H4 (cell line): Measurements from ENCODE around the gene CEBPA. TPM values are rescaled to one million over a fixed set of nuclear protein-coding genes. Genes with fewer than 3 reads are reported as not detected.

Experiments
- DNase-seq: peaks from one replicate; pipeline ENCODE4 v3.0.0-alpha.2; 2015; ENCODE audit warnings: low spot score
- total RNA-seq: library from RNA; depleted of rRNA; stranded (reverse); fragments of >200 nt; shearing (Covaris generic); gene quantifications from 2 replicates; pipeline ENCODE4 v1.2.3, GENCODE V29; 2014

CEBPA gene
- total RNA-seq, 1 experiment from 2014 or later = 2.7 TPM

- DNase-seq = no peak
Measured at GRCh38 chr19:33273065-33273736, 29.1 kb downstream of the CEBPA start.

DNA sequence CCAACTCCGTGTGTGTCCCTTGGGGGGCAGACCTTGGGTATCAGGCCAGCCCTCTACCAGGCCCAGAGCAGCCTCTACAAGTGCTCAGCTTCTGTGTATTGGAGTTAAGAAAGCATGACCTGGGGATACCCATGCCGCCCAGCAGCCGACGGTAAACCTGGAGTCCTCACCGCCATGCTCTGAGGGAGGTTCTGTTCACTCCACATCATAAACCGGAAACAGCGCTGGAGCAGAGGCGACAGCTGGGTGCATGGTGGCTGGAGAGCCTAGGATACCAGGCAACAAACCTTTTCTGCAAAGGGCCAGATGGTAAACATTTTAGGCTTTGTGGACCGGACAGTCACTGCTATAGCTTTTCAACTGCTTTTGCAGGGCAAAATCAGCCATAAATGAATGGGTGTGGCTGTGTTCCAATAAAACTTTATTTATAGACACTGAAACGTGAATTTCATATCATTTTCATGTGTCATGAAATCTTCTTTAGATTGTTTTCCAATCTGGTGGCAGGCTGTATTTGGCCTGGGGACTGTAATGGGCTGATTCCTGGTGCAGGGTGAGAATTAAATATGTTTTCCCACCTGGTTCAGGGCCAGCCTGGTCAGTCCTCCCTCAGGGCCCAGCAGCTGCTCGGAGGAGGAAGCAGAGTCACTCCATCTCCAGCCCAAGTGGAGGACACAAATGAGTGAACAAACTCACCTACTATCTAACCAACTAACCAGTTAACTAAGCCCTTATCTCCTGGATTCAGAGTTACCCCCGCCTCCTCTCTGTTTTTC is 30.9 kb downstream of the CEBPA start:
- no peak for DNase-seq

DNA sequence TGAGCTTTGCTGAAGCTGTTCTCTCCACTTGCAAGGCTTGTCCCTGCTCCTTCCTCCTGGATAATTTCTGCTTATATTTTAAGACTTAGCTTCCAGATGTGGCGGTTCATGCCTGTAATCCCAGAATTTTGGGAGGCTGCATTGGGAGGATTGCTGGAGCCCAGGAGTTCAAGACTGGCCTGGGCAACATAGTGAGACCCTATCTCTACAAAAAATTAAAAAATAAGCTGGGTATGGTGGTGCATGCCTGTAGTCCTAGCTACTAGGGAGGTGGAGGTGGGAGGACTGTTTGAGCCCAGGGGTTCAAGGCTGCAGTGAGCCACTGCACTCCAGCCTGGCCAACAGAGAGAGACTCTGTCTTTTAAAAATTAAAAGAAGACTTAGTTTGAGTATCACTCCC is 31.6 kb downstream of the CEBPA start:
- DNase-seq = no peak

DNA sequence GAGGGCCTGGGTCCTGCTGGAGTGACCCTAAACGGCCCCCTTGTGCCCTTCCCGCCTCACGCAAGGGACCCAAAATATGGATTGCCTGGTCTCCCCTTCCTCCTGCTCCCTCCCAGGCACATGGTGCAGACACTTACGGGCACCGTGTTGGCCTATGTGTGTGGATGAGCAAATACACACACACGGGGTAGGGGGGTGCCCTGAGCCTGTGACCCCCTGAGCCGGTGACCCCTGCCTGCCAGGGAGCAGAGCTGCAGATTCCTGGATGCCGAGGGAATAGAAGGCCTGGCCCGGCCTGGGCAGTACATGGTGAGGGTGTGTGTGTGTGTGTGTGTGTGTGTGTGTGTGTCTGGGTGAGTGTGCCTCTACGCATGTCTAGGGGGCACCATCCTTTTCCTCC is 33.3 kb downstream of the CEBPA start:
- no peak for DNase-seq

DNA sequence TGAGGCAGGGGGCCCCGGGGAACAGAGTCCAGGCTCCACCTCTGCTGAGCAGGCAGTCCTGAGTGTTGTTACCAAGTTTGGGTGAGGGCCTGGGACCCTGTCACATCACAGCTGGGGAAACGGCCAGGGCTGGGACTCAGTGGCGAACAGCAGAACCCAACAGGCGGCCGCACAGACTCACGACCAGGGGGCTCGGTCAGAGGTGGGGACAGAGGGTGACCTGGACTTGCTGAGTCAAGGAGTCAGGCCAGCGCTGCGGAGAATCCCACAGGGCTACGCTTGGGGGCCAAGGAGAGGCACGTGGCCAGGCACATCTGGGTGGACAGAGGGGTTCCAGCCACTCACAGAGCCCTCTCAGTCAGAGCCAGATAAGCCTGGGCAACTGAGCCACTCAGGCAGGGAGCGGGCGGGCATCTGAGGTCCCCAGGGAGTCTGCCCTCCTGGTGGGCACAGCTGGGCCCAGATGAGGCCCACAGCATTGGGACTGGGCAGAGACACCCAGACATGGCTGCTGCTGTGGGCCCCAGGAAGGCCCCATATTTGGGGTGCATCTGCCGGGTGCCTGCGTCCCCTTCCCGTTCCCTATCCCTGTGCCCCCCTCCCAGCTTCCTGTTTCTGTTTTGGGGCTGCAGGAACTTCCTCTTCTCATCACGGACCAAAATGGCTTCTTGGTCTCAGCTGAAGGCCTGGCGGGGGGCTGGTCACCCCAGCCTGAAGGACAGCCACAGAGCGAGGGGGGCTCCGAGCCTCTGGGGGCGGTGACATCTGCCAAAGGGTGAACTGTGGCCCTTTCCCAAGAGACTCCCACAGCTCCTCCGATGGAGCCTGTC is 34.0 kb downstream of the CEBPA start:
- DNase-seq = no peak

DNA sequence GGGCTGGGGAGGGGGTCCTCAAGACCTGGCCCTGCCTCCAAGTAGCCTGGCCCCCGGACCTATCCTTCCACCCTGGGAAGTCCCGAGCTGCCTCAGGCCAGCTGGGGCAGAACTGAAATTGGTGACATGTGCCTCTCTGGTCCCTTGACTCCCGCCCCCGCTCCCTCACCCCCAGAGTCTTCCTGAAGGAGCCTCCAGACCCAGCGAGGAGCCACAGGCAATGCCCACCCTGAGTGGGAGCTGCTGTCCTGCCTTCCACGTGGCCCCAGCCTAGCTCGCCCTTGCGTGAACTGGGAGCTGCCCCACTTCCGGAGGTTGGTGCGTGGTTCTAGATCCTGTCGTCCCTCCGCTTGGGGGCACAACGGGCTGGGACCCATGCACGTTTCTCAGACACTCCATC is 34.6 kb downstream of the CEBPA start:
- no peak for DNase-seq

GRCh38 chr19:33266974-33267484 is 35.3 kb downstream of the CEBPA start:
- no peak for DNase-seq

- no peak for DNase-seq
Measured at GRCh38 chr19:33264881-33265445, 37.4 kb downstream of the CEBPA start.

DNA sequence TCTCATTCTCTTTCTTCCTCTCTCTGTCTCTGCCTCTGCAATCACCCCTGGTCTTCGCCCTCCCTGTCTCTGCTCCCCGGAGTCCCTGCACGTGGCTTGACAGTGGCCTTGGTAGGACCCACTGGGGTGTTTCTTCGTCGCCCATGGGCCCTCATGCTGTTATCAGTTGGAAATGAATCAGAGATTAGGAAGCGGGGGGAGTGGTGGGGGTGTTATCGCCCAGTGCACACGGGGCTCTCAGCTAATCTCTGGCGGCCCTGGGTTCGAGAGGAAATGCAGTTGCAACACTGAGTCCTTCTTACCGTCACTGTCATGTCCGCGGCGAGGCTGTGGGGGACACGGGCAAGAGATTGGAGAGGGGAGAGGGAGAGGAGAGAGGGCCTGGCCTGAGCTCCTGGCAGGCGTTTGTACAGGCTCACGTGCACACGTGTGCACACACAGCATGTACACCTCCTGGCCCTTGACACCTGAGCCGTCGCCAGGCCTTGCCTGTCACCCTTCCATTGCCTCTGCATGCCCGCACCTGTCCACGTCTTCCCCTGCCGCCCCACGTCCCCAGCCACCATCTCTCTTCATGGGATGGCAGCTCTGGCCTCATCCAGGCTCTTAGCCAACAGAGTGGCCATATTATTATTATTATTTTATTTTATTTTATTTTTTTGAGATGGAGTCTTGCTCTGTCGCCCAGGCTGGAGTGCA is 38.9 kb downstream of the CEBPA start:
- DNase-seq = no peak

DNA sequence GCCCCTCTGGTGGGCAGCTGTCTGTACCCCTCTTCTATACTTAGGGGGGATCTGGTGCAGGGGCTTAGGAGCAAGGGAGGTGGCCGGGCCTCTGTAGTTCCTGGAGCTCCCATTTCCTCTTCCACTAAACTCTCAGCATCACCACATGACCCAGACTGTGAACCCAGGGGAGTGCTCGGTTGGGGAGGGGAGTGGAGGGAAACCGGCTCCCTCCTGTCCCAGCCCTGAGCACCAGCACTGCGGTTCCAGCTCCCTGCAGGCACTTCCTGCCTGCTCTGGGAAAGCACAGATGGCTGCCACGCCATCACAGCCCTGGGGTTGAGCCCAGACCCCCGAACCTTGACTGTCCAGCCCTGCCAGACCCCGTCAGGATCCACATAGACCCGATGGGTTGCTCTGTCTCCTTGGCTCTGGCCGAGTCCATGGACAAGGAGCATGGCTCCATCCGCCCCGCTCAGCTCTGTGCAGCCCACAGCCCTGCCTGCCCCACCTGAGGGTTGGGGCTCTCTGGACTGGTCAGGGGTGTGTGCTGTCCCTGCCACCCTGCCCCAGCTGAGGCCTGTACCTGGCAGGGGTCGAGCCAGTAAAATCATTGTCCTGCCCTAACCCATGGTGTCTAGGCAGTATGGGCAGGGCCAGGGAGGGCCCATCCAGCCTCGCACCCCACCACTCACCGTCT is 40.7 kb downstream of the CEBPA start:
- no peak for DNase-seq

DNA sequence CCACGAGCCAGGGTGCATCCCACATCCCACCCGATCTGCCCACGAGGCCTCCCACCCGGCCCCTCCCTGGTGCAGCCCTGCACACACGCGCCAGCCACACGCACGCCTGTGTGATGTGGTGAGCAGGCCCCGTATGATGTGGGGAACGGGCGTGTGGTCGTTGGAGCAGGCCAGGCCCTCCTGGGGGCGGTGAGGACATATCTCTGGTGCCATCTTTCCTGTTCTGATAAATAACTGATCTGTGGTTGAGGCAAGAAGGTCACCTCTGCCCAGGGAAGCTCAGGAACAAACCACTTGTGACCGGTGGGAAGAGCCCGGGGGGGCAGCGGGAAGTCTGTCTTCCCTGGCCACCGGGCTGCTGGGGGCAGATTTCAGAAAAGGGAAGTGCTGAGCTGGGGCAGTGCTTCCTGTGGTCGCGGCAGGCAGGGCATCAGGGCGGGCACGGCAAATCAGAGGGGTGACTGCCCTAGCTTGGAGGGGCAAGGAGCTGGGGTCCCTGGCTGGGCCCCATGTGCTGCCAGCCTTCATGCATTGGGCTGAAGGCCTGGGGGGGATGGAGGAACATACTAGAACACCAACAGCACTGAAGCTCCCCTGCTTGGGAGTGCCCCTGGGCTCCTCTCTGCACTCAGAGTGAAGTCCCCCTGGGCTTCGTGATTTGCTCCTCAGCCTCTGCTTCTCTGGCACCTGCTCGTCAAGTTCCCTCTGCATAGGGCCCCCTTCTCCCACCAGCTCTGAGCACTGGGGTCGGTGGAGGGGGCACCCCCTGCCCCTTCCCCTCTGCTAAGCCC is 41.5 kb downstream of the CEBPA start:
- DNase-seq = no peak

- no peak for DNase-seq
Measured at GRCh38 chr19:33259539-33259938, 42.8 kb downstream of the CEBPA start.

DNA sequence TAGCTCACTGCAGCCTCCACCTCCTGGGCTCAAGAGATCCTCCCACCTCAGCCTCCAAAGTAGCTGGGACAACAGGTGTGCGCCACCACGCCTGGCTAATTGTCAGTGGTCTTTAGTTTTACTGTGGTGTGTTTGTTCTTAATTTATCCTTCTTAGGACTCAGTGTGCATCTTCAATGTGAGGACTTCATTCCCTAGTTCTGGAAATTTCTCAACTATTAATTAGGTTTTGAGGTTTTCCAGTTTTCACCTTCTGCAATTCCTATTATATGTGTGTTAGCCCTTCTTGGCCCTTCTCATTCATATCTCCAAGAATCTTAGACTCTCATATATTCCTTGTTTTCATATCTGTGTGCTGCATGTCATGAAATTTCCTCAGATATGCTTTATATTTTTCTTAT is 44.5 kb downstream of the CEBPA start:
- no peak for DNase-seq

GRCh38 chr19:33256261-33256660 is 46.1 kb downstream of the CEBPA start:
- DNase-seq = no peak

DNA sequence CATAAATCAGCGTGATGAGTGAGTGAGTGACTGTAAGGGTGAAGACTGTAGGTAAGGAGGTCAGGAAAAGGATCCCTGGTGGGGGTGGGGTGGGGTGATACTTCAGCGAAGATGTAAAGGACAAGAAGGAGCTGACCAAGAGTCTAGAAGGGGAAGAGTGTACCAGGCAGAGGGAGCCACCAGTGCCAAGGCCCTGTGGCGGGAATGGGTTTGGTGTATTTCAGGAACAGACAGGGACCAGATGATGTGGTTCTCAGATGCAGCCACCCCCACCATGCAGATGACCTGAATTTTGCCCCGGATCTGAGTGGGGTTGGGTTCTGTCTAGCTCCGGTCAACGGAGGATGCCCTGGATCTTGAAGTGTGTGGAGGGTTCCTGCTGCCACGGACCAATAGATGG is 46.6 kb downstream of the CEBPA start:
- DNase-seq = no peak

DNA sequence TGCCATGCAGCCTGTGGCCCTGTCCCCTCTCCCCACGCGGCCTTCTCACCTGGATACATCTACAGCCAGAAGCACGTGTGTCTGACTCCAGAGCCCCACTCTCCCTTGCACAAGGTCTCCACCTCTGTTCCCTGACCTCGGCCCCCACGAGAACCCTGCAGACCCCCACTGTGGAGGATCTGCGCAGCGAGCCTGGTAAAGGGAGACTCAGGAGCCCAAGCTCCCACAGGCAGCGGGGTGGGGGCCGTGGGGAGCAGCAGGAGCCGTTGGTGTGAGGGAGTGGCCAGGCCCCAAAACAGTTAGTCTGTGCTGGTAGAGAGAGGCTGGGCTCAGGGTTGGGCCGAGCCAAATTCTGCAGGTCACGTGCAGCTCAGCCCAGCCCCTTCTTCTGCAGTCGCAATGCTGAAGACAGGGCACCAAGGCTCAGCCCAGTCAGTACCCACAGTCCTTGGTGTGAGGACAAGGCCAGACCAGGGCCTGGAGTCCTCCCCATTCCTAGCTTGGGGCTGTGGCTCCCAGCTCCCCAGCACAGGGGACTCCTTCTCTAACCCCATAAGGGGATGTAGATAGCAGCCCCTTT is 48.0 kb downstream of the CEBPA start:
- DNase-seq = no peak

DNA sequence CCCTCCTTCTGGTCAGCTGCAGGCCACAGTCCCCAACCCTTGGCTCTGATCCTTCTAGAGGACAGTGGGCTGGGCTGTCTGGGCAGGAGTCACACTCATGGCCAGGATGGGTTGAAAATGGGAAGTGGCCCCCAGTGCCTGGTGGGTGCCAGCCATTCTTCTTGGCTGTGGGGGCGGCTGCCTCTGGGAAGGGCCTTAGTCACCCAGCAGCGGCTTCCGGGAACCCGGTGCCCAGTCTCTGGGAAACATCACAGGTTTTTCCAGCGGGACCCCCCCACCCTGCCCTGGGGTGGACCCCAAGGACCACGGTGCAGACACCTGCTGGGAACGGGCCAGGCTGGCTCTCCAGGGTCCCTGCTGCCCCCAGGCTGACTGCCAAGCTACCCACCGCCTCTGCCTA is 49.4 kb downstream of the CEBPA start:
- no peak for DNase-seq

GRCh38 chr19:33252418-33252962 is 49.8 kb downstream of the CEBPA start:
- DNase-seq = no peak

- no peak for DNase-seq
Measured at GRCh38 chr19:33251526-33252090, 50.7 kb downstream of the CEBPA start.
